KBM-7 (cell line): ENCODE measurements around the gene CACNA2D3.

ENCODE experiments used
- DNase-seq: peaks from one replicate; pipeline ENCODE4 v3.0.0-alpha.2; 2015
- in situ Hi-C: fragments of 300-500 bp; cut with MboI; formaldehyde crosslinking; loops from 2 replicates; pipeline ENCODE4 v1.14.3; 2020; ENCODE audit warnings: low sequenced_read_pairs, low pct_unique_long_range_greater_than_20kb, mixed read lengths

The CACNA2D3 gene

GRCh38 chr3:54123776-54124196 lies 1.4 kb downstream of the CACNA2D3 start:
- in situ Hi-C loops = no loop called here
- DNase-seq = no peak

GRCh38 chr3:54125300-54125699 lies 2.9 kb downstream of the CACNA2D3 start:
- in situ Hi-C loops = no loop called here
- no peak for DNase-seq

- DNase-seq = no peak
- in situ Hi-C loops = no loop called here
Measured at GRCh38 chr3:54126551-54126950, 4.2 kb downstream of the CACNA2D3 start.

GRCh38 chr3:54127499-54128056 lies 5.2 kb downstream of the CACNA2D3 start:
- in situ Hi-C loops = no loop called here
- DNase-seq = no peak

GRCh38 chr3:54131026-54131605 lies 8.8 kb downstream of the CACNA2D3 start:
- DNase-seq = no peak
- in situ Hi-C loops = no loop called here

- in situ Hi-C loops = no loop called here
- no peak for DNase-seq
Measured at GRCh38 chr3:54131890-54132289, 9.5 kb downstream of the CACNA2D3 start.

- in situ Hi-C loops = no loop called here
- DNase-seq = no peak
Measured at GRCh38 chr3:54132685-54133084, 10.3 kb downstream of the CACNA2D3 start.

GRCh38 chr3:54133196-54133595 lies 10.8 kb downstream of the CACNA2D3 start:
- no peak for DNase-seq
- in situ Hi-C loops = no loop called here

GRCh38 chr3:54134155-54134554 lies 11.8 kb downstream of the CACNA2D3 start:
- no peak for DNase-seq
- in situ Hi-C loops = no loop called here

GRCh38 chr3:54134713-54135112 lies 12.4 kb downstream of the CACNA2D3 start:
- in situ Hi-C loops = no loop called here
- no peak for DNase-seq

GRCh38 chr3:54137311-54137710 lies 15.0 kb downstream of the CACNA2D3 start:
- in situ Hi-C loops = no loop called here
- no peak for DNase-seq

- in situ Hi-C loops = no loop called here
- DNase-seq = no peak
Measured at GRCh38 chr3:54138937-54139547, 16.7 kb downstream of the CACNA2D3 start.

GRCh38 chr3:54139630-54140029 lies 17.3 kb downstream of the CACNA2D3 start:
- in situ Hi-C loops = no loop called here
- no peak for DNase-seq

GRCh38 chr3:54144284-54144683 lies 21.9 kb downstream of the CACNA2D3 start:
- in situ Hi-C loops = no loop called here
- DNase-seq = no peak

- in situ Hi-C loops = no loop called here
- peak; percentile 40 for DNase-seq
Measured at GRCh38 chr3:54146506-54147239, 24.3 kb downstream of the CACNA2D3 start.

GRCh38 chr3:54150864-54151467 lies 28.6 kb downstream of the CACNA2D3 start:
- no peak for DNase-seq
- in situ Hi-C loops = no loop called here

- in situ Hi-C loops = no loop called here
- DNase-seq = no peak
Measured at GRCh38 chr3:54153477-54153876, 31.1 kb downstream of the CACNA2D3 start.

- in situ Hi-C loops = no loop called here
- DNase-seq = no peak
Measured at GRCh38 chr3:54157860-54158259, 35.5 kb downstream of the CACNA2D3 start.

GRCh38 chr3:54159917-54160316 lies 37.6 kb downstream of the CACNA2D3 start:
- no peak for DNase-seq
- in situ Hi-C loops = no loop called here

GRCh38 chr3:54163441-54163840 lies 41.1 kb downstream of the CACNA2D3 start:
- in situ Hi-C loops = no loop called here
- DNase-seq = no peak
